Cardiac muscle cell (in vitro differentiated cells and primary cell): ENCODE measurements around the gene SPRYD7. TPM values are rescaled to one million over a fixed set of nuclear protein-coding genes. Genes with fewer than 3 reads are reported as not detected.

Experiments used
- DNase-seq, 2 donors: peaks; one replicate each; pipeline versions ENCODE4 v3.0.0 to v3.0.0-alpha.2; 2010 to 2017; ENCODE audit warnings: low read depth in 1 of 2, low spot score in 1 of 2
- H3K27ac ChIP-seq: fragments of 200-600 bp; sonication (generic); 2 replicates; pipeline ENCODE4 v1.5.1; 2016
- H3K27me3 ChIP-seq: fragments of 200-600 bp; sonication (generic); 2 replicates; pipeline ENCODE4 v1.6.0; 2016; ENCODE audit warnings: control low read depth
- H3K36me3 ChIP-seq: fragments of 200-600 bp; sonication (generic); 2 replicates; pipeline ENCODE4 v1.5.1; 2016; ENCODE audit warnings: control low read depth
- H3K4me1 ChIP-seq: fragments of 200-600 bp; sonication (generic); 2 replicates; pipeline ENCODE4 v1.8.1; 2017; ENCODE audit warnings: low read depth, mild to moderate bottlenecking, mixed run types
- H3K4me3 ChIP-seq: fragments of 200-600 bp; sonication (generic); 2 replicates; pipeline ENCODE4 v1.5.1; 2016; ENCODE audit warnings: mild to moderate bottlenecking
- H3K9me3 ChIP-seq: fragments of 200-600 bp; sonication (generic); 2 replicates; pipeline ENCODE4 v1.5.1; 2017; ENCODE audit warnings: low read depth, mild to moderate bottlenecking, control low read depth
- CTCF ChIP-seq: IDR thresholded peaks from 2 replicates; pipeline ENCODE4 v1.5.1; 2012; ENCODE audit warnings: low read depth, mild to moderate bottlenecking, low read length
- polyA plus RNA-seq: library from polyadenylated mRNA; unstranded; fragments of >200 nt; fragmentation: Nextera tagmentation; extraction: Ambion mirVana; gene quantifications from 2 replicates; pipeline ENCODE4 v1.2.1, GENCODE V29; 2016
- total RNA-seq: library from RNA; depleted of rRNA; stranded (reverse); fragments of >200 nt; gene quantifications from 2 replicates; pipeline ENCODE4 v1.2.3, GENCODE V29; 2016

The SPRYD7 gene
- total and polyA plus RNA-seq, 2 experiments from 2014 or later, result 5.9 to 18.4 TPM

DNA sequence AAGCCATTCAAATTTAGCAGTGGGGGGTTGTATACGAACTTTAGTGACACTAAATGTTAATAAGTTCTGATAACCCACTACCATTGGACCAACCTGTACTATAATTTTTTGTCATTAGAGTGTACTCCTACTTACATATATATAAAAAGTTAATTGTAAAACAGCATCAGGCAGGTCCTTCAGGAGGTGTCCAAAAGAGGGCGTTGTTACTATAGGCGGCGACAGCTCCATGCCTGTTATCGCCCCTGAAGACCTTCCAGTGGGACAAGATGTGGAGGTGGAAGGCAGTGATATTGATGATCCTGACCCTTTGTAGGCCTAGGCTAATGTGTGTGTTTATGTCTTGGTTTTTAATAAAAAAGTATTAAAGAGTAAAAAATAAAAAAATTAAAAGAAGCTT, 27.5 kb downstream of the SPRYD7 start:
- no peaks in the 10 kb centered on the region for H3K9me3 ChIP-seq
- H3K36me3 ChIP-seq, result no peaks in the 10 kb centered on the region
- TF ChIP-seq CTCF, result no peak
- H3K4me3 ChIP-seq, result no peak overlapping the region
- no peak overlapping the region for H3K27ac ChIP-seq
- H3K27me3 ChIP-seq, result no peaks in the 10 kb centered on the region
- DNase-seq, result no peak
- no peaks in the 10 kb centered on the region for H3K4me1 ChIP-seq

- no peaks in the 10 kb centered on the region for H3K4me1 ChIP-seq
- DNase-seq, result no peak
- H3K4me3 ChIP-seq, result no peak overlapping the region
- no peak overlapping the region for H3K27ac ChIP-seq
- TF ChIP-seq CTCF, result no peak
- H3K9me3 ChIP-seq, result no peaks in the 10 kb centered on the region
- no peaks in the 10 kb centered on the region for H3K36me3 ChIP-seq
- no peaks in the 10 kb centered on the region for H3K27me3 ChIP-seq
These were observed 31.2 kb downstream of the SPRYD7 start for GRCh38 chr13:49904729-49905456.

GRCh38 chr13:49898792-49899191, 37.3 kb downstream of the SPRYD7 start:
- DNase-seq, result no peak
- no peak overlapping the region for H3K4me3 ChIP-seq
- no peaks in the 10 kb centered on the region for H3K27me3 ChIP-seq
- no peak for TF ChIP-seq CTCF
- no peaks in the 10 kb centered on the region for H3K9me3 ChIP-seq
- no peaks in the 10 kb centered on the region for H3K4me1 ChIP-seq
- H3K36me3 ChIP-seq, result no peaks in the 10 kb centered on the region
- H3K27ac ChIP-seq, result no peak overlapping the region

DNA sequence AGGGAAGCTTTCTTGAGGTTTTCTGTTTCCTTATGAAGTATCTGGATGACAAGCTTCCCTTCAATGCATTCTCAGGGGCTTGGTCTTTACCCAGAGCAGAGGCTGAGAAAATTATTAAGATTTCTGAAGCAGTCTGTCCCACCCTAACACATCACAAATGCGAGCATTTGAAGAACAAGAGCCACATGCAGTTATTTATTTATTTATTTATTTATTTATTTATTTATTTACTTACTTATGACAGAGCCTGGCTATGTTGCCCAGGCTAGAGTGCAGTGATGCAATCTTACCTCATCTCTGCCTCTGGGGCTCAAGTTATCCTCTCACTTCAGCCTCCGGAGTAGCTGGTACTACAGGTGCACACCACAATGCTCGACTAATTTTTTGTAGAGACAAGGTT, 38.4 kb downstream of the SPRYD7 start:
- H3K4me1 ChIP-seq, result no peaks in the 10 kb centered on the region
- H3K36me3 ChIP-seq, result no peaks in the 10 kb centered on the region
- no peaks in the 10 kb centered on the region for H3K9me3 ChIP-seq
- no peak overlapping the region for H3K4me3 ChIP-seq
- H3K27ac ChIP-seq, result no peak overlapping the region
- no peak for DNase-seq
- no peaks in the 10 kb centered on the region for H3K27me3 ChIP-seq
- no peak for TF ChIP-seq CTCF

GRCh38 chr13:49895826-49896225, 40.3 kb downstream of the SPRYD7 start:
- TF ChIP-seq CTCF, result no peak
- H3K4me1 ChIP-seq, result no peaks in the 10 kb centered on the region

More at GRCh38 chr13:49895826-49896225, 40.3 kb downstream of the SPRYD7 start:
- H3K27ac ChIP-seq, result no peak overlapping the region
- no peaks in the 10 kb centered on the region for H3K36me3 ChIP-seq
- H3K9me3 ChIP-seq, result no peaks in the 10 kb centered on the region
- H3K27me3 ChIP-seq, result no peaks in the 10 kb centered on the region
- DNase-seq, result no peak
- no peak overlapping the region for H3K4me3 ChIP-seq
